ENCODE data around the gene MMRN2. TPM values are rescaled to one million over a fixed set of nuclear protein-coding genes. Genes with fewer than 3 reads are reported as not detected.

Gene MMRN2
- total RNA-seq, 1 experiment from 2014 or later: 8.3 TPM

DNA sequence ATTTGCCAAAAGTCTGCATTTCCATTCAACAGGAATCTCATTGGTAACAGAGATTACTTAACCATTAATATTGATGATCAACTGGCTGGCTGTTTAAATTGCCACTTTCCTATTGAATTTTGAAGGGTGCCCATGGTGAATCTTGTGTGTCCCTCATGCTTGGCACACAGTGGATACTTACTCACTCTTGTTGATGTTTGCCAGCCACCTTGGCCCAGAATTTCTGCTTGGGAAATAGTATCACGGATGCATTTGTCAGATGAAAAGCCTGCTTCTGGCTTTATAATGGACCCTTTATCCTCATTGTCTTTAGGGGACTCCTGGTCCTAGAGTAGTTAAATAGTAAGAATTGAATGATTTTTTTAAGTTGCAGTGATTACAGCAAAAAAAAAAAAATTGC is 52.0 kb downstream of the MMRN2 start (continued):
- TF ChIP-seq, protein P1, sequence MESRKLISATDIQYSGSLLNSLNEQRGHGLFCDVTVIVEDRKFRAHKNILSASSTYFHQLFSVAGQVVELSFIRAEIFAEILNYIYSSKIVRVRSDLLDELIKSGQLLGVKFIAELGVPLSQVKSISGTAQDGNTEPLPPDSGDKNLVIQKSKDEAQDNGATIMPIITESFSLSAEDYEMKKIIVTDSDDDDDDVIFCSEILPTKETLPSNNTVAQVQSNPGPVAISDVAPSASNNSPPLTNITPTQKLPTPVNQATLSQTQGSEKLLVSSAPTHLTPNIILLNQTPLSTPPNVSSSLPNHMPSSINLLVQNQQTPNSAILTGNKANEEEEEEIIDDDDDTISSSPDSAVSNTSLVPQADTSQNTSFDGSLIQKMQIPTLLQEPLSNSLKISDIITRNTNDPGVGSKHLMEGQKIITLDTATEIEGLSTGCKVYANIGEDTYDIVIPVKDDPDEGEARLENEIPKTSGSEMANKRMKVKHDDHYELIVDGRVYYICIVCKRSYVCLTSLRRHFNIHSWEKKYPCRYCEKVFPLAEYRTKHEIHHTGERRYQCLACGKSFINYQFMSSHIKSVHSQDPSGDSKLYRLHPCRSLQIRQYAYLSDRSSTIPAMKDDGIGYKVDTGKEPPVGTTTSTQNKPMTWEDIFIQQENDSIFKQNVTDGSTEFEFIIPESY (IDR thresholded peaks at IDR 0.05; ENCODE audit: extremely low read depth, insufficient replicate concordance, low read length): no peak
- TF ChIP-seq EZH2phosphoT487 (IDR thresholded peaks at IDR 0.05; ENCODE audit: borderline replicate concordance): no peak
- no peak for TF ChIP-seq FOSL1 (IDR thresholded peaks at IDR 0.05; ENCODE audit: low read depth)
- no peak for TF ChIP-seq POLR2A (IDR thresholded peaks at IDR 0.05; ENCODE audit: borderline replicate concordance, extremely low read depth, insufficient read depth, insufficient read length)
- TF ChIP-seq POLR2AphosphoS5 (IDR thresholded peaks at IDR 0.05; ENCODE audit: low read depth, low read length): no peak
- no peak for TF ChIP-seq ZNF274 (IDR thresholded peaks at IDR 0.05; ENCODE audit: low read depth, low read length)
- TF ChIP-seq MAX (IDR thresholded peaks at IDR 0.05): no peak
- TF ChIP-seq SIN3A (IDR thresholded peaks at IDR 0.05; ENCODE audit: low read depth): no peak
- no peak for TF ChIP-seq CTCF (IDR thresholded peaks at IDR 0.05 in 2 of 3, conservative IDR thresholded peaks at IDR 0.05 in 1 of 3; ENCODE audit: borderline replicate concordance in 1 of 3, insufficient read depth in 1 of 3, low read depth in 2 of 3, low read length in 2 of 3)

DNA sequence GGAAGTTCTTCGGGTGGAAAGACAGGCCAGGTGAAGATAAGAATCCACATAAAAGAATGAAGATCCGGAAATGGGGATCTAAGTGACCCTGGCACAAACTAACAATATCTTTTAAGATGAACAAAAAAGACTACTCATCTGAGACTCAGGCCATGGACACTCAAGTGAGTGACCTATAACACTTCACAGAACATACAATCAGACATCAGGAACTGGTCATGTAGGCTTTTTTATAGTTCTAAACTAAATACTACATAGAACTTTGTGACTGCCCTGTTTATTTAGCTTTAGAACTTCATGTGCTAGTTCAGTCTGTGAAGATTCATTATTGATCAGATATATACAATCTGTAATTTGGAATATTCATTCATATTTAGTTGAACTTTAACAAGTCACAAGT is 52.8 kb downstream of the MMRN2 start:
- Histone ChIP-seq H3K27ac (ENCODE audit: low read depth, low read length) (no peak overlapping the region), H4K20me1 (ENCODE audit: insufficient read depth) (no peaks in the 10 kb centered on the region), H3K9me2 (ENCODE audit: insufficient read depth) (no peaks in the 10 kb centered on the region), H3K9me3 (ENCODE audit: control insufficient read depth in 1 of 2, insufficient read depth in 1 of 2, low read depth in 1 of 2, low read length in 2 of 2) (no peaks in the 10 kb centered on the region), H3K4me2 (ENCODE audit: low read length) (no peak overlapping the region), H3K27me3 (ENCODE audit: insufficient read depth, low read length) (no peaks in the 10 kb centered on the region), H3K79me2 (ENCODE audit: insufficient read depth, low read length) (no peaks in the 10 kb centered on the region), H3K36me3 (ENCODE audit: control insufficient read depth in 1 of 2, insufficient read depth in 2 of 2, low read length in 2 of 2) (peaks cover 5 to 24% of the 10 kb centered on the region in 2 experiments), H2AFZ (ENCODE audit: low read depth, low read length, poor library complexity, severe bottlenecking) (no peak overlapping the region), H3K4me3 (replicated peaks in 1 of 2; ENCODE audit: low read depth in 1 of 2, low read length in 2 of 2) (no peak overlapping the region), H3K4me1 (ENCODE audit: control insufficient read depth in 1 of 2, insufficient read depth in 2 of 2, low read length in 2 of 2) (no peaks in the 10 kb centered on the region), H3K9ac (ENCODE audit: low read length) (no peak overlapping the region)
- DNase-seq (ENCODE audit: low read depth, low spot score) (no peak), ATAC-seq (no peak)
- CTCF ChIA-PET: no interaction called here
- POLR2A ChIA-PET: no interaction called here
- RAD21 ChIA-PET (ENCODE audit: low non-redundant PET in 1 of 2, low total read pairs in 2 of 2, uncharacterized antibody in 2 of 2, unreplicated experiment in 2 of 2): no interaction called here
- TF ChIP-seq JUND (IDR thresholded peaks at IDR 0.05) (no peak), POLR2AphosphoS5 (IDR thresholded peaks at IDR 0.05; ENCODE audit: low read depth, low read length) (no peak), SIN3A (IDR thresholded peaks at IDR 0.05; ENCODE audit: low read depth) (no peak)
- intact Hi-C loops (cut with micrococcal nuclease): no loop called here
- BruUV-seq (replicated peaks): no TSS peak
